Measurements from ENCODE around the gene ZNF750.

ZNF750 gene

GRCh38 chr17:82870091-82870491 is 30.3 kb upstream of the ZNF750 start:
- Histone ChIP-seq H3K27me3 (ENCODE audit: control insufficient read depth, insufficient read depth, low read length) (no peaks in the 10 kb centered on the region), H3K36me3 (ENCODE audit: control insufficient read depth, insufficient read depth, low read length) (peaks cover 8% of the 10 kb centered on the region), H3K27ac (ENCODE audit: low read depth, low read length) (no peak overlapping the region), H3K9ac (ENCODE audit: low read length) (no peak overlapping the region), H3K4me3 (ENCODE audit: low read length) (no peak overlapping the region), H3K4me1 (ENCODE audit: control insufficient read depth, insufficient read depth, low read length) (no peaks in the 10 kb centered on the region)

- no peaks in the 10 kb centered on the region for H3K4me1 ChIP-seq (ENCODE audit: control insufficient read depth, insufficient read depth, low read length)
- no peaks in the 10 kb centered on the region for H3K27me3 ChIP-seq (ENCODE audit: control insufficient read depth, insufficient read depth, low read length)
- peaks cover 8% of the 10 kb centered on the region for H3K36me3 ChIP-seq (ENCODE audit: control insufficient read depth, insufficient read depth, low read length)
- no peak overlapping the region for H3K27ac ChIP-seq (ENCODE audit: low read depth, low read length)
- H3K9ac ChIP-seq (ENCODE audit: low read length): no peak overlapping the region
- no peak overlapping the region for H3K4me3 ChIP-seq (ENCODE audit: low read length)
Observed at GRCh38 chr17:82869536-82869935, 29.7 kb upstream of the ZNF750 start.

DNA sequence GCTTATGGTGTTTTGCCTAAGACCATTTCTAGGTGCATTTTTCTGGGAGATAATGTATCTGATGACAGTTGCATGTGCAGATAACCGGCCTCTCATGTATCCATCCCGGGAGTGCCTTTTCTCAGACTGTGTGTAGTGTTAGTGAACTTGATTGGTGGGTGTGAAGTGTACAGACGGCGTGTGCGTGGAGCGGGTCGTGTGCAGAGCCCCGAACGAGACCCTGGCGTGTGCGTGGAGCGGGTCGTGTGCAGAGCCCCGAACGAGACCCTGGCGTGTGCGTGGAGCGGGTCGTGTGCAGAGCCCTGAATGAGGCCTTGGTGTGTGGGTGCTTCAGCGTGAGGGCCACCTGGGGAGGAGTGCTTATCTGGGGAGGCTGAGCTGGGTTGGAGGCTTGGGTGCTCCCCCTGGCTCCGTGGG is 28.9 kb upstream of the ZNF750 start:
- no peaks in the 10 kb centered on the region for H3K27me3 ChIP-seq (ENCODE audit: control insufficient read depth, insufficient read depth, low read length)
- no peak overlapping the region for H3K27ac ChIP-seq (ENCODE audit: low read depth, low read length)
- H3K4me3 ChIP-seq (ENCODE audit: low read length): no peak overlapping the region
- H3K9ac ChIP-seq (ENCODE audit: low read length): no peak overlapping the region
- peaks cover 8% of the 10 kb centered on the region for H3K36me3 ChIP-seq (ENCODE audit: control insufficient read depth, insufficient read depth, low read length)
- peaks cover 5% of the 10 kb centered on the region for H3K4me1 ChIP-seq (ENCODE audit: control insufficient read depth, insufficient read depth, low read length)

GRCh38 chr17:82867763-82868325 is 28.0 kb upstream of the ZNF750 start:
- H3K4me1 ChIP-seq (ENCODE audit: control insufficient read depth, insufficient read depth, low read length): peaks cover 8% of the 10 kb centered on the region

DNA sequence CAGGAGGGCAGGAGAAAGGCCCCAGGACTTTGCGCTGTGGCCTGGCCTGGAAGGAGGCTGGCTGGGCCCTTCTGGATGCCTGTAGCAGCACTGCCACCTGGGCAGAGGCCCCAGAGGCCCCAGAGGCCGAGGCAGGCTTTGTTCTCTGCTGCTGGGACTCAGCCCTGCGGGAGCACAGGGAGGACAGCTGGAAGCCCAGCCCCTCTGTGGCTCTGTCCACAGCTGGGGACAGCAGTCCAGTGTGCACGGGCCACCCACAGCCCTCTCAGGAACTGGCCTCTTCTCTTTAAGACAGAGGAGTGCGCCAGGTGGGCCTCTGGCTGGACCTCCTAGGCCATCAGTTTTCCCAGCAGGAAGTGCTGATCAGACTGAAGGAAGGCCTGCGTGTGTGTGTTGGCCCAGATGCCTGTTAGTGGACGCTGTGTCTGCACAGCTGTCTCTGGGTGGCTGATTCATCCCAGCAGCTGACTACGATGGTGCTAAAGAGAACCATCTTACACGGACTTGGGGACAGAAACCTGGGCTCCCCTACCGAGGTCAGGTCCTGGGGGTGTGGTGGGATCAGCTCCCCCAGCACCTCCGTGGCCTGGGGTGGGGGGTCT is 26.9 kb upstream of the ZNF750 start:
- Histone ChIP-seq H3K27me3 (ENCODE audit: control insufficient read depth, insufficient read depth, low read length) (no peaks in the 10 kb centered on the region), H3K4me3 (ENCODE audit: low read length) (no peak overlapping the region), H3K27ac (ENCODE audit: low read depth, low read length) (no peak overlapping the region), H3K36me3 (ENCODE audit: control insufficient read depth, insufficient read depth, low read length) (peaks cover 8% of the 10 kb centered on the region), H3K9ac (ENCODE audit: low read length) (no peak overlapping the region), H3K4me1 (ENCODE audit: control insufficient read depth, insufficient read depth, low read length) (peaks cover 8% of the 10 kb centered on the region)

More at GRCh38 chr17:82867763-82868325, 28.0 kb upstream of the ZNF750 start:
- H3K4me3 ChIP-seq (ENCODE audit: low read length): no peak overlapping the region
- H3K36me3 ChIP-seq (ENCODE audit: control insufficient read depth, insufficient read depth, low read length): peaks cover 8% of the 10 kb centered on the region
- H3K27ac ChIP-seq (ENCODE audit: low read depth, low read length): no peak overlapping the region
- no peaks in the 10 kb centered on the region for H3K27me3 ChIP-seq (ENCODE audit: control insufficient read depth, insufficient read depth, low read length)
- H3K9ac ChIP-seq (ENCODE audit: low read length): no peak overlapping the region

- peaks cover 8% of the 10 kb centered on the region for H3K36me3 ChIP-seq (ENCODE audit: control insufficient read depth, insufficient read depth, low read length)
- H3K27me3 ChIP-seq (ENCODE audit: control insufficient read depth, insufficient read depth, low read length): no peaks in the 10 kb centered on the region
- peaks cover 8% of the 10 kb centered on the region for H3K4me1 ChIP-seq (ENCODE audit: control insufficient read depth, insufficient read depth, low read length)
- H3K4me3 ChIP-seq (ENCODE audit: low read length): no peak overlapping the region
- no peak overlapping the region for H3K27ac ChIP-seq (ENCODE audit: low read depth, low read length)
- H3K9ac ChIP-seq (ENCODE audit: low read length): no peak overlapping the region
Observed at GRCh38 chr17:82865774-82866395, 26.1 kb upstream of the ZNF750 start.

- peaks cover 3% of the 10 kb centered on the region for H3K36me3 ChIP-seq (ENCODE audit: control insufficient read depth, insufficient read depth, low read length)
- peaks cover 8% of the 10 kb centered on the region for H3K4me1 ChIP-seq (ENCODE audit: control insufficient read depth, insufficient read depth, low read length)
- H3K4me3 ChIP-seq (ENCODE audit: low read length): no peak overlapping the region
- no peak overlapping the region for H3K27ac ChIP-seq (ENCODE audit: low read depth, low read length)
- H3K9ac ChIP-seq (ENCODE audit: low read length): no peak overlapping the region
- H3K27me3 ChIP-seq (ENCODE audit: control insufficient read depth, insufficient read depth, low read length): no peaks in the 10 kb centered on the region
Observed at GRCh38 chr17:82865274-82865673, 25.5 kb upstream of the ZNF750 start.

GRCh38 chr17:82864713-82865248 is 25.0 kb upstream of the ZNF750 start:
- Histone ChIP-seq H3K36me3 (ENCODE audit: control insufficient read depth, insufficient read depth, low read length) (no peaks in the 10 kb centered on the region), H3K27me3 (ENCODE audit: control insufficient read depth, insufficient read depth, low read length) (no peaks in the 10 kb centered on the region), H3K27ac (ENCODE audit: low read depth, low read length) (peak overlapping the region; percentile 0), H3K9ac (ENCODE audit: low read length) (no peak overlapping the region), H3K4me1 (ENCODE audit: control insufficient read depth, insufficient read depth, low read length) (peaks cover 8% of the 10 kb centered on the region), H3K4me3 (ENCODE audit: low read length) (no peak overlapping the region)

DNA sequence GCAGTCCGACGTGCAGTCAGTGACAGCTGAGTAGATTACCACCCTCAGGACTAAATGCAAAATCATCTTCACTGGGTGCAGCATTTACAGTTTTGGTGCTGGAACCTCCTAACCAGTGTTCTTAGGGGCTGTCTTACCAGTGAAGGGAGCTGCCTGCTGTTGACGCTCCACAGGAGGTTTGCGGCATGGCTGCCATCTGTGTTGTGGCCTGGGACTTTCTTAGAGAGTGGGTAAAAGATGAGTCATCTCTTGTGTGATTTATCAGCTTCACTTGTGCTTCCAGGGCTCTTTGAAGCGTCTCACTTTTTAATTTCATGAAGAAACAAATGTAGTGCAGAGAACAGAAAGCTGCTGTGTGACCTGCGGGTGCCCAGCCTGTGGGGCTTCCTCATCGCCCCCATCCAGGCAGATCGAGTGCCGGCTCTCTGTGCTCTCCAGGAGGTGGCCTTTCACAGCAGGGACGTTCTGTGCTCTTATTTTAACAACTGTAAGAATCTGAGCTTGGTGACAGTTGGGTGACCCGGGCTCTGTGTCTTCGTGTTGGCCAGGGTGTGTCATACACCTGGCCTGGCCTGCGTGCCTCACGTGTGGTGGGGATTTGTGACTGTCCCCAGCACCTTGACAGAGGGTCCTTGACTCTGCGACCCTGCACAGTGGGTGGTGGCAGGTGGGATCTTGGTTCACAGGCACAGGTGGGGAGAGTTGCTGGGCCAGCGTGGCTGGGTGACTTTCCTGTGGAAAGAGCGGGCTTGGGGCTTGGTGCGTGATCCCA is 24.3 kb upstream of the ZNF750 start:
- Histone ChIP-seq H3K27ac (ENCODE audit: low read depth, low read length) (peak overlapping the region; percentile 0), H3K4me3 (ENCODE audit: low read length) (no peak overlapping the region), H3K27me3 (ENCODE audit: control insufficient read depth, insufficient read depth, low read length) (no peaks in the 10 kb centered on the region), H3K4me1 (ENCODE audit: control insufficient read depth, insufficient read depth, low read length) (peaks cover 8% of the 10 kb centered on the region), H3K36me3 (ENCODE audit: control insufficient read depth, insufficient read depth, low read length) (no peaks in the 10 kb centered on the region), H3K9ac (ENCODE audit: low read length) (no peak overlapping the region)

GRCh38 chr17:82863383-82863940 is 23.6 kb upstream of the ZNF750 start:
- H3K4me3 ChIP-seq (ENCODE audit: low read length): no peak overlapping the region
- H3K36me3 ChIP-seq (ENCODE audit: control insufficient read depth, insufficient read depth, low read length): no peaks in the 10 kb centered on the region
- H3K27me3 ChIP-seq (ENCODE audit: control insufficient read depth, insufficient read depth, low read length): no peaks in the 10 kb centered on the region
- H3K9ac ChIP-seq (ENCODE audit: low read length): no peak overlapping the region
- peaks cover 8% of the 10 kb centered on the region for H3K4me1 ChIP-seq (ENCODE audit: control insufficient read depth, insufficient read depth, low read length)
- no peak overlapping the region for H3K27ac ChIP-seq (ENCODE audit: low read depth, low read length)

DNA sequence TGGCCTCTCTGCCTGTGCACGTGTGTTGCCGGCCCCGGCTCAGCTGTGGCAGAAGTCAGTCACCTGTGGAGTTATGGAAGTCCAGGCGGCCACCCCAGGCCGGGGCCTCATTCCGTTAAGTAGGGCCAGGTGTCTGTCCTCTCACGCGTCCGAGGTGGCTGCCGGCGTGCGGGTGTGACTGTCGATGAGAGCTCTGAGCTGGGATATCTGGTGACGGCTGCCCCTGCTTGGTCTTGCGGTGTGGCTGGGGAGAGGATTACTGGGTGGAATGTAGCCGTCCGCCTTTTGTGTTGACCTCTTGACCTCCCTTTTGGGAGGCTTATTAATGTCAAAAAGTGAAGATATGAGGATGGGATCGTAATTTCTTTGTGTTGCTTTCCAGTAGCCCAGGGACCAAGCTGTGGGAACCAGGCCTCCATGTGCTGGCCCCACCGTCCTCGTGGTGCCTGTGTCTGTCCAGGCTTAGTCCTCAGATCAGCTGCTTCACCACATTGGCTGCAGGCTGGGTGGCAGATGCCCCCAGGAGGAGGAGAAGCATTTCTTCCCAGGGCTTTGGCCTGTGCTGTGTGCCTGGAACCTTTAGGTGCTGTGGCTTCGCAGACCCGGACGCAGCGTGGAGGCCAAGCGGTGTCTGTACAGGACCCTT is 23.0 kb upstream of the ZNF750 start:
- H3K4me3 ChIP-seq (ENCODE audit: low read length): no peak overlapping the region
- no peak overlapping the region for H3K9ac ChIP-seq (ENCODE audit: low read length)
- H3K27me3 ChIP-seq (ENCODE audit: control insufficient read depth, insufficient read depth, low read length): no peaks in the 10 kb centered on the region
- H3K36me3 ChIP-seq (ENCODE audit: control insufficient read depth, insufficient read depth, low read length): no peaks in the 10 kb centered on the region
- no peak overlapping the region for H3K27ac ChIP-seq (ENCODE audit: low read depth, low read length)
- peaks cover 8% of the 10 kb centered on the region for H3K4me1 ChIP-seq (ENCODE audit: control insufficient read depth, insufficient read depth, low read length)

GRCh38 chr17:82862191-82862590 is 22.4 kb upstream of the ZNF750 start:
- no peak overlapping the region for H3K27ac ChIP-seq (ENCODE audit: low read depth, low read length)
- no peaks in the 10 kb centered on the region for H3K27me3 ChIP-seq (ENCODE audit: control insufficient read depth, insufficient read depth, low read length)
- H3K9ac ChIP-seq (ENCODE audit: low read length): no peak overlapping the region
- H3K4me3 ChIP-seq (ENCODE audit: low read length): no peak overlapping the region
- H3K36me3 ChIP-seq (ENCODE audit: control insufficient read depth, insufficient read depth, low read length): no peaks in the 10 kb centered on the region
- peaks cover 8% of the 10 kb centered on the region for H3K4me1 ChIP-seq (ENCODE audit: control insufficient read depth, insufficient read depth, low read length)

Data from rectal smooth muscle tissue (tissue), 1 donor.